Psoas muscle (tissue), 8 donors: ENCODE data around the gene DNAJC11. TPM values are rescaled to one million over a fixed set of nuclear protein-coding genes. Genes with fewer than 3 reads are reported as not detected.
"Not testable (repeated sequence)": the region's sequence is repeated elsewhere in the genome, so short reads cannot be mapped to it uniquely, and the experiment has no call there.

Experiments used
- ATAC-seq, 4 donors: fragments of 200-7000 bp; cut with Tn5 transposase; one replicate each; pipeline ENCODE4 v1.9.1; 2020; ENCODE audit warnings: moderate library complexity in 3 of 4, mild to moderate bottlenecking in 2 of 4
- DNase-seq, 2 donors: peaks; one replicate each; pipeline ENCODE4 v3.0.0-alpha.2; 2020
- H3K27ac ChIP-seq: fragments of 200-600 bp; one replicate; pipeline ENCODE4 v1.8.0; 2022
- H3K27me3 ChIP-seq, 3 donors: fragments of 200-600 bp in 1 of 3; one replicate each; pipeline versions ENCODE4 v1.6.1 to v1.8.0; 2013 to 2022; ENCODE audit warnings: low read length in 2 of 3, mild to moderate bottlenecking in 2 of 3, moderate library complexity in 1 of 3; ENCODE audit not compliant: insufficient read depth in 3 of 3
- H3K36me3 ChIP-seq, 2 donors: fragments of 200-600 bp in 1 of 2; one replicate each; pipeline versions ENCODE4 v1.6.1 to v1.8.0; 2013 to 2022; ENCODE audit warnings: low read depth in 1 of 2, mild to moderate bottlenecking in 1 of 2, moderate library complexity in 1 of 2; ENCODE audit not compliant: insufficient read depth in 1 of 2
- H3K4me1 ChIP-seq: fragments of 200-600 bp; one replicate; pipeline ENCODE4 v1.8.0; 2022
- H3K4me3 ChIP-seq: fragments of 200-600 bp; one replicate; pipeline ENCODE4 v1.8.0; 2022; ENCODE audit warnings: mild to moderate bottlenecking
- H3K9me3 ChIP-seq: fragments of 200-600 bp; one replicate; pipeline ENCODE4 v1.8.0; 2022
- WGBS, 3 donors: extraction: QIAGEN DNeasy Blood & Tissue Kit; methylation state at CpG; one replicate each; pipeline versions ENCODE4 v1.1.6 to v1.1.7; 2013; 5-methylcytosine and 5-hydroxymethylcytosine counted together
- intact Hi-C, 2 donors: fragments of 100-400 bp; cut with DNase I; formaldehyde crosslinking; loops; one replicate each; pipeline versions ENCODE4 v1.11.0 to v1.14.2; 2022
- polyA plus RNA-seq, 3 donors: library from polyadenylated mRNA; stranded (reverse); fragments of 200-250 nt; gene quantifications; one replicate each; pipeline ENCODE4 v1.2.3, GENCODE V29; 2013
- total RNA-seq, 4 donors: library from RNA; stranded (reverse); fragmentation: NEBNext Ultra II Directional in 2 of 4; extraction: Animal tissue kit (Norgen Biotek cat#: 25700) in 2 of 4; gene quantifications; one replicate each; pipeline versions ENCODE4 v1.2.1 to v1.2.4, GENCODE V29; 2021 to 2023
- TF ChIP-seq, protein P1 (sequence below): fragments of 200-600 bp; IDR thresholded peaks from one replicate; pipeline ENCODE4 v1.8.0; 2022; ENCODE audit warnings: antibody characterized with exemption
- donor health status: healthy with polysubstance abuse.
- donor health status: DM: no; HTN: no; CAD: no; lungs with moderate emphysema.
- donor health status: Bipolar disorder and iron deficiency.
- donor health status: healthy.
- donor health status: DM: yes; HTN: yes; CAD: no.
- donor health status: DM: no; HTN: no; CAD: no.
- donor health status: DM: no; HTN: no; CAD: no.
- donor health status: DM: yes; HTN: yes; CAD: no.

The DNAJC11 gene
- total and polyA plus RNA-seq, 7 donors, result 28.2 to 65.4 (median 55.7) TPM

DNA sequence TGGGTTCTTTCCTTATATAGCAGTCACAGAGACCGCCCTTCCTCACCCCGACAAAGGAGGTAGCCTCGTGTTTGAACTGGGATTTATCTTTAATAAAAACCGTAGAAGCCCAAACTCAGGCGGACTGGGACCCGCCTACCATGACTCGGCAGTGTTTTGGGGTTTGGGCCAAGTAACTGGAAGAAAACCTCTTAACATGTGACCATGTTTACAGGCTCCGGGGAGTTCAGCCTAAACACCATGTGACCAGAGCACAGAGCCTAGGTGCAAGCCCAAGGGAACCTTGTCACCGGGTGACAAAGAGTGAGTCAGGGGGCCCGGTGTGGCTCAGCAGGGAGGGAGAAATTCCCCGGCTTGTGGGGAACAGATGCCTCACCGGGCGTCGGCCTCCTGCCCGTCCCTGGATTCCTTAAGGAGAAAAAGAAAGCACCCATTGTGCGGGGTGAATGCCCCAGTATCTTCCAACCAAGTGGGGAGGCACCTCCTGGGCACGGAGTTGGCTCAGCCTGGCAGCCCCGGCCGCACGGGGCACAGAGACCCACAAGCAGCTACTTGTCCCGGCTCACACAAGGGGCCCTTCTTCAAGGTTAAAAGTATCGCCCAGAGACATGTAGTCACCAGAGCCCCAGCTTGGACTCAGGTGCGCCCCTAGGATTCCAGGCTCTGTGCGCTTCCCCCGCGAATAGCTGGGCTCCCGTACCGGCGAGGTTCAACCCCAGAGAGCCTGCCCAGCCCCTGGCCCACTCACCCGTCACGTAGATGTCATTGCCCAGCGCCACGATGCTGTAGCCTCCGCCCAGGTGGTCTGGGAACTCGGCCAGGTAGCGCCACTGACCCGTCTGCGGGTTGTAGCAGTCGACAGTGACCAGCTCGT is 100.3 kb downstream of the DNAJC11 start:
- intact Hi-C loops, result no loop called here
- peaks cover 4 to 28% of the 10 kb centered on the region in 2 donors for H3K36me3 ChIP-seq
- H3K4me3 ChIP-seq, result peak overlapping the region; percentile 87
- TF ChIP-seq, protein P1, sequence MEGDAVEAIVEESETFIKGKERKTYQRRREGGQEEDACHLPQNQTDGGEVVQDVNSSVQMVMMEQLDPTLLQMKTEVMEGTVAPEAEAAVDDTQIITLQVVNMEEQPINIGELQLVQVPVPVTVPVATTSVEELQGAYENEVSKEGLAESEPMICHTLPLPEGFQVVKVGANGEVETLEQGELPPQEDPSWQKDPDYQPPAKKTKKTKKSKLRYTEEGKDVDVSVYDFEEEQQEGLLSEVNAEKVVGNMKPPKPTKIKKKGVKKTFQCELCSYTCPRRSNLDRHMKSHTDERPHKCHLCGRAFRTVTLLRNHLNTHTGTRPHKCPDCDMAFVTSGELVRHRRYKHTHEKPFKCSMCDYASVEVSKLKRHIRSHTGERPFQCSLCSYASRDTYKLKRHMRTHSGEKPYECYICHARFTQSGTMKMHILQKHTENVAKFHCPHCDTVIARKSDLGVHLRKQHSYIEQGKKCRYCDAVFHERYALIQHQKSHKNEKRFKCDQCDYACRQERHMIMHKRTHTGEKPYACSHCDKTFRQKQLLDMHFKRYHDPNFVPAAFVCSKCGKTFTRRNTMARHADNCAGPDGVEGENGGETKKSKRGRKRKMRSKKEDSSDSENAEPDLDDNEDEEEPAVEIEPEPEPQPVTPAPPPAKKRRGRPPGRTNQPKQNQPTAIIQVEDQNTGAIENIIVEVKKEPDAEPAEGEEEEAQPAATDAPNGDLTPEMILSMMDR, result no peak
- DNase-seq (peak; percentile 82 to 92), ATAC-seq (peak; percentile 60 to 68 (median 66))
- H3K9me3 ChIP-seq, result no peaks in the 10 kb centered on the region
- H3K27me3 ChIP-seq, result no peaks in the 10 kb centered on the region
- peaks cover 55% of the 10 kb centered on the region for H3K4me1 ChIP-seq
- whole genome bisulfite sequencing, 3 donors, result 0 to 1% (median 0%) methylated on average over 40 of the region's 40 CpGs
- H3K27ac ChIP-seq, result peak overlapping the region; percentile 98

DNA sequence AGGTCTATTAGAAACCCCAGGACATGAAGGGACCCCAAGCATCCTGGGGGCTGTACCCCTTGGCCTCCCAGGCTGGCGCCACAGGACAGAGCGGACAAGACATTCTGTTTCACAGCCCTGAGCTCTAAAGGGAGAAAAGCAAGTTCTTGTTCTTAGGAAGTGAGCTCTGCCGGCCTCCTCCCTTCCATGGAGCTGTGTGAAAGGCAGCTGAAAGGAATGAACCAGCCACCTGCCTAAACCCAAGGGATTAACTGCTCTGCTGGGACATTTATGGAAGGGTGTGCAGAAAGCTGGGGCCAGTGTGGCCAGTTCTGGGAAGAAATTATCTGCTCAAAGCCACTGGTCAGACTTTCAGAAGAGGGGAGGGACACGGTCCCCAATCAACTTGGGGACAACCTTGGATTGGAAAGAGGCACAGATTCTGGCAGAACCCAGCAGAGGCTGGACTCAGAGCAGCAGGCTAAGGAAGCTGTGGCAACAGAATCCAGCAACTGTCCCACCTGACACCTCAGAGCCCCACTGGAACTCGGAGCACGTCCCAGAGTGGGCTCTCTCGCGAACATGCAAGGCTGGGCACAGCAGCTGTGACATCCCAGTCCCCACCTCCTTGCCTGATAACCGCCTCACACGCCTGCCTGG is 101.1 kb downstream of the DNAJC11 start:
- Histone ChIP-seq H3K36me3 (peaks cover 4 to 35% of the 10 kb centered on the region in 2 donors), H3K4me1 (peaks cover 57% of the 10 kb centered on the region), H3K4me3 (peak overlapping the region; percentile 87), H3K27me3 (no peaks in the 10 kb centered on the region), H3K27ac (peak overlapping the region; percentile 98), H3K9me3 (no peaks in the 10 kb centered on the region)
- WGBS, 3 donors, result 7 to 11% (median 11%) methylated on average over 10 of the region's 10 CpGs
- intact Hi-C loops, result no loop called here
- ATAC-seq, result peak; percentile 1 to 19 (median 13)
- DNase-seq, result peak in 1 of 2 donors; percentile 70
- TF ChIP-seq, protein P1, result no peak

DNA sequence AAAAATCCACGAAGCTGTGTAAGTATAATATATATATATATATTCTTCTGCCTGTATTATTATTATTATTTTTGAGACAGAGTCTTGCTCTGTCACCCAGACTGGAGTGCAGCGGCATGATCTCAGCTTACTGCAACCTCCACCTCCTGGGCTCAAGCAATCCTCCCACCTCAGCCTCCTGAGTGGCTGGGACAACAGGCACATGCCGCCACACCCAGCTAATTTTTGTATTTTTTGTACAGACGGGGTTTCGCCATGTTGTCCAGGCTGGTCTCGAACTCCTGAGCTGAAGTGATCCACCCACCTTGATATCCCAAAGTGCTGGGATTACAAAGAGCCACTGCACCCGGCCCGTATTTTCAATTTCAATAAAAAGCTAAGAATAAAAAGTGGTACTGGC is 101.6 kb downstream of the DNAJC11 start:
- intact Hi-C loops, ATAC-seq, H3K27me3 ChIP-seq, H3K9me3 ChIP-seq, DNase-seq: not testable (repeated sequence)
- Histone ChIP-seq H3K4me3 (peak overlapping the region; percentile 87), H3K4me1 (peaks cover 53% of the 10 kb centered on the region), H3K27ac (peak overlapping the region; percentile 98), H3K36me3 (peaks cover 4 to 41% of the 10 kb centered on the region in 2 donors)
- 31 to 65% (median 35%) methylated on average over 8 of the region's 8 CpGs for WGBS, 3 donors

DNA sequence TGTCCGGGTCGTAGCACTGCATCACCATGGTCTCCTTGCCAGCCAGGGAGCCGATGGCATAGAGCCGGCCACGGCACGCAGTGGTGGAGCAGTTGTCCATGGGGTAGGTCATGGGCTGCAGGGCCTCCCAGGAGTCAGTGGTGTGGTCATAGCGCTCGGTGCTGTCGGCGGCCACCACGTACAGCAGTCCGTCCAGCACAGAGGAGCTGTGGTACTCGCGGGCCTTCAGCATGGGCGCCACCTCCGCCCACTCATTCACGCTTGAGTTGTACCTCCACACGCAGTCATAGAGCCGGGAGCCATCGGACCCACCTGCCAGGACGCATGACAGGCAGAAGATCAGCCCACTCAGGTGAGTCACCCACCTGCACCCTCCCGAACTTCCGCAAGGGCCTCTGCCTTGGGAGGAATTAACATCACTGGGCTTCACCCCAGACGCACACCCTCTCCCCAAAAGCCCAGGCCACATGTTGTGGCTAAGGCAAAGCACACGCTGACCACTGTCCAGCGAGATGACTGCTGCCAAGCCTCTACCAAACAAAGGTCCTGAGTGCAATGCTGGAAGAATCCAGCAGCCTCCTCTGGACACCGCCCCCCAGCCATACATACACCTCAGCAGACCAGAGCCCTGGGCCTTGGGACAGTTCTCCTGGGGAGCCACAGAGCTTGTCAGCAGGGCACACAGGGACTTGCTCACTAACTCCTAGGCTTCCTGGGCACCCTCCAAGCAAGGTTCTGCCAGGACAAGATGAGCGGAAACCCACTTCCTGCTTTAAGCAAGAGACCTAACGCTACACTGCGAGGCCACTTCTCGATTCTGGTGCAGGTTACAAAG is 102.3 kb downstream of the DNAJC11 start:
- DNase-seq (peak; percentile 43 to 75), ATAC-seq (peak in 2 of 4 donors; percentile 0 to 3)
- H3K9me3 ChIP-seq, result no peaks in the 10 kb centered on the region
- intact Hi-C loops, result no loop called here
- peak overlapping the region; percentile 87 for H3K4me3 ChIP-seq
- peaks cover 4 to 47% of the 10 kb centered on the region in 2 donors for H3K36me3 ChIP-seq
- TF ChIP-seq, protein P1, result no peak
- H3K27me3 ChIP-seq, result no peaks in the 10 kb centered on the region
- WGBS, 3 donors, result 33 to 54% (median 43%) methylated on average over 31 of the region's 31 CpGs
- peaks cover 47% of the 10 kb centered on the region for H3K4me1 ChIP-seq
- H3K27ac ChIP-seq, result peak overlapping the region; percentile 98
